ENCODE measurements around the gene LRP1.

DNA sequence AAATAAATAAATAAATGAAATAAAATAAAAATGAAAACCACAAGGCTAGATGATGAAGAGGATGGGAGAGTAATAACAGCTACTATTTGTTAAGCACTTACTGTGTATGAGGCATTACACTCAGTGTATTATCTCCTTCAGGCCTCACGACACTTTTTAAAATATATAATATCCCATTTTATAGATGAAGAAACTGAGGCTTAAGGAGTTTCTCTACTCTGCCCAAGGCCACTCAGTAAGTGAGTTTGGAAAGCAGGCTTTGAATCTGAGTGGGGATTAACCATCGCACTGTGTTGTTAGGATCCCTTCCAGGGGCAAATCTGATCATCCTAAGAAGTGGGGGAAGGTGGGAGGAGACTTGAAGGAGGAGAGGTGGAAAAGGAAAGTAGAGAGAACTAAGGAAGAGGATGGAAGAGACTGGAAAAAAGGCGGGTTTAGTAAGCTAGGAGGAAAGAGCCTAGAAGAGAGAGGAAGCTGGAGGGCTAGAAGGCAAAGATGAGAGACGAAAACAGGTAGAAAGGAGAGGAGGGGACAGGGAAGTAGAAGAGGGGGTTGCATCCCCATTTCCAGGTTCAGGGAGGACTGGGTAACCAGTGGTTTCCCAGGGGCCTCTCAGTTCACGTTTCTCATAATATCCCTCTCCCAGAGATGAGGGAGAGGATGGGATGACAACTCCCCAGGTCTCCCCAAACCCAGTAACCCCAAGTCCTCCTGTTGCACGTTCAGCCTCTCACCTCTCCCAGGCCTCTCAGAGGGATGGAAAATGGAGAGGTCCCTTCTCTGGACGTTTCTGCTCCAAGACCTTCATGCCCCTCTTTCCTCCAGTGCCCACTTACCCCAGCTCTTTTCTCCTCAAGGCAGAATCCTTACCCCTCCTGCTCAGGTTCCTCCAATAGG, 18.8 kb upstream of the LRP1 start:
- no peak for TF ChIP-seq POLR2AphosphoS5 (IDR thresholded peaks at IDR 0.05; ENCODE audit: low read depth, low read length)
- TF ChIP-seq, protein P1, sequence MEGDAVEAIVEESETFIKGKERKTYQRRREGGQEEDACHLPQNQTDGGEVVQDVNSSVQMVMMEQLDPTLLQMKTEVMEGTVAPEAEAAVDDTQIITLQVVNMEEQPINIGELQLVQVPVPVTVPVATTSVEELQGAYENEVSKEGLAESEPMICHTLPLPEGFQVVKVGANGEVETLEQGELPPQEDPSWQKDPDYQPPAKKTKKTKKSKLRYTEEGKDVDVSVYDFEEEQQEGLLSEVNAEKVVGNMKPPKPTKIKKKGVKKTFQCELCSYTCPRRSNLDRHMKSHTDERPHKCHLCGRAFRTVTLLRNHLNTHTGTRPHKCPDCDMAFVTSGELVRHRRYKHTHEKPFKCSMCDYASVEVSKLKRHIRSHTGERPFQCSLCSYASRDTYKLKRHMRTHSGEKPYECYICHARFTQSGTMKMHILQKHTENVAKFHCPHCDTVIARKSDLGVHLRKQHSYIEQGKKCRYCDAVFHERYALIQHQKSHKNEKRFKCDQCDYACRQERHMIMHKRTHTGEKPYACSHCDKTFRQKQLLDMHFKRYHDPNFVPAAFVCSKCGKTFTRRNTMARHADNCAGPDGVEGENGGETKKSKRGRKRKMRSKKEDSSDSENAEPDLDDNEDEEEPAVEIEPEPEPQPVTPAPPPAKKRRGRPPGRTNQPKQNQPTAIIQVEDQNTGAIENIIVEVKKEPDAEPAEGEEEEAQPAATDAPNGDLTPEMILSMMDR (IDR thresholded peaks at IDR 0.05), result no peak
- no peak for TF ChIP-seq SIN3A (IDR thresholded peaks at IDR 0.05; ENCODE audit: borderline replicate concordance, insufficient read depth, low read depth, low read length)
